ENCODE measurements around the gene SLC5A10. TPM values are rescaled to one million over a fixed set of nuclear protein-coding genes. Genes with fewer than 3 reads are reported as not detected.

The SLC5A10 gene
- total RNA-seq, 2 experiments from 2014 or later: not detected

DNA sequence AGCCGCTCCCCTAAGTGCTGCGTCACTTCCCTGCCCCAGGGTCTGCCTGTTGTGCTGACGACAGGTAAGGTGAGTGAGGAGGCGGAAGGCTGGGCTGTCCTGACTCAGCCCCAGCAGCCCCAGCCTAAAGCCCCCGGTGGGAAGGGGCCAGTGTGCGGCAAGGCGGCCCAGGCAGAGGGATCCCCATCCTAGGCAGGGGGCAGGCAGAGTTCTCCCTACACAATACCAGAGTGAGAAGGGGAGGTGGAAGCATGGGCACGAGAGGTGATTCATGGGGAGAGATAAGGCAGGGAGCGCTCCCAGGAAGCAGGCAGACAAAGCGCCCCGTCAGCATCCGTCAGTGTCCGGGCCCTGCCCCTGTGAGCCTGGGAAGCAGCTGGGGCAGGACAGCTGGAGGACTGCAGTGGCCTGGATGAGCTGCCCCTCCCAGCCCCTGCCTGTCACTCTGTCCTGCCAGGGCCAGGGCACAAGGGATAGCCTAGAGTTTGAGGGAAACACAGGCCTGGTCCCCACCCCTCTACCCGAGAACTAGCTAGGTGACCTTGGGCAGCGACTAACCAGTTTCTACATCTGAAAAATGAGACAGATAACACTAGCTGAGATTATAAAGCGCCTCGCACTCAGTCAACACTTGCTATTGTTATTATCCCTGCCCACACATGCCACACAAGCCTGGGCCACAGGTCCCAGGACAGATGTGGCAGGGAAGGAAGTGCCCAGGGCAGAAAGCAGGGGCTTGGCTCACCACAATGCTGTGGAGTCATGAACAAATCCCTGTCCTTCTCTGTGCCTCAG is 48.8 kb downstream of the SLC5A10 start:
- H3K4me1 Mint-ChIP-seq (ENCODE audit: low read depth): peaks cover 23% of the 10 kb centered on the region
- H3K36me3 Mint-ChIP-seq (ENCODE audit: low read depth): peaks cover 32% of the 10 kb centered on the region
- POLR2A ChIA-PET: interaction anchor here (0.6 to 1.0 kb wide), 5 partner anchors 9 to 25 kb away, joined by 3 to 7 read pairs (median 3); no protein-coding TSS in a partner anchor
- H3K4me3 Mint-ChIP-seq: no peak overlapping the region
- no peak overlapping the region for H3K27ac Mint-ChIP-seq
- intact Hi-C loops (cut with micrococcal nuclease): no loop called here
- DNase-seq: no peak
- peaks cover 4% of the 10 kb centered on the region for H3K9me3 Mint-ChIP-seq
- no peaks in the 10 kb centered on the region for H3K27me3 Mint-ChIP-seq
- CTCF ChIA-PET: interaction anchor here (1.5 to 2.2 kb wide), 2 partner anchors 13 to 40 kb away, joined by 3 to 9 read pairs; no protein-coding TSS in a partner anchor
- TF ChIP-seq, protein P1, sequence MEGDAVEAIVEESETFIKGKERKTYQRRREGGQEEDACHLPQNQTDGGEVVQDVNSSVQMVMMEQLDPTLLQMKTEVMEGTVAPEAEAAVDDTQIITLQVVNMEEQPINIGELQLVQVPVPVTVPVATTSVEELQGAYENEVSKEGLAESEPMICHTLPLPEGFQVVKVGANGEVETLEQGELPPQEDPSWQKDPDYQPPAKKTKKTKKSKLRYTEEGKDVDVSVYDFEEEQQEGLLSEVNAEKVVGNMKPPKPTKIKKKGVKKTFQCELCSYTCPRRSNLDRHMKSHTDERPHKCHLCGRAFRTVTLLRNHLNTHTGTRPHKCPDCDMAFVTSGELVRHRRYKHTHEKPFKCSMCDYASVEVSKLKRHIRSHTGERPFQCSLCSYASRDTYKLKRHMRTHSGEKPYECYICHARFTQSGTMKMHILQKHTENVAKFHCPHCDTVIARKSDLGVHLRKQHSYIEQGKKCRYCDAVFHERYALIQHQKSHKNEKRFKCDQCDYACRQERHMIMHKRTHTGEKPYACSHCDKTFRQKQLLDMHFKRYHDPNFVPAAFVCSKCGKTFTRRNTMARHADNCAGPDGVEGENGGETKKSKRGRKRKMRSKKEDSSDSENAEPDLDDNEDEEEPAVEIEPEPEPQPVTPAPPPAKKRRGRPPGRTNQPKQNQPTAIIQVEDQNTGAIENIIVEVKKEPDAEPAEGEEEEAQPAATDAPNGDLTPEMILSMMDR (IDR thresholded peaks at IDR 0.05): no peak
- no peak for ATAC-seq

DNA sequence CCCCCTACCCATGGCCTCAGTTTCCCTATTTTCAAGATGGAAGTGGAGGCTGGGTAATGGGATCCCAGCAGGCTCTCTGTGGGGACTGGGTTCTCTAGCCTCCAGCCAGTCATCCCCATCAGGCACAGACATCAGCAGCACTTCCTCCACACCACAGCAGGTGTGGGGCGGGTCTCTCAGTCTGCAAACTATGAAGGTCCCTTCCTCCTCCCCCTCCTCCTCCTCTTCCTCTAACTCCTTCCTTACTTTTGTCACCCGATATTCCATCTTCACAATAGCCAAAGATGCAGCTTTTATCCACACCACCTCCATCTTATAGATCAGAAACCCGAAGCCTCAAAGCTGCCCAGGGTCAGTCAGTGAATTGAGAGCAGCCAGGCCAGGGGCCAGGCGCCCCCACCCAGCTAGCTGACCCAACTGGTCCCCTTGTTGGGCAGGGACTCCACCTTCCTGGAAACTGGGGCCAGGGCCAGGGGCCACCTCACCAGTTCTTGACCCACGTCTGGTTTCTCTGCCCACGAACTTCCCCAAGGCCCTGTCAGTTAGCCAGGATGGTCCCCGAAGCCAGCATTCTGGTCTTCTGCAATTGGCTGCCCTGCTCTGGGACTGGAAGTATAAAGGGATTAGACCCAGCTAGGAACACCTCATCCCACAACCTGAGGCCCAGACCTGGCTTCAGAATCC is 50.1 kb downstream of the SLC5A10 start:
- peaks cover 23% of the 10 kb centered on the region for H3K4me1 Mint-ChIP-seq (ENCODE audit: low read depth)
- peak overlapping the region; percentile 83 for H3K4me3 Mint-ChIP-seq
- ChIA-PET CTCF (interaction anchor here (1.0 to 2.2 kb wide), 3 partner anchors 12 to 41 kb away, joined by 3 to 9 read pairs (median 4); no protein-coding TSS in a partner anchor), POLR2A (interaction anchor here (1.1 kb wide), 1 partner anchor 20 kb away, joined by 3 read pairs; no protein-coding TSS in a partner anchor)
- no peak overlapping the region for H3K27ac Mint-ChIP-seq
- H3K36me3 Mint-ChIP-seq (ENCODE audit: low read depth): peaks cover 22% of the 10 kb centered on the region
- intact Hi-C loops (cut with micrococcal nuclease): no loop called here
- peaks cover 3% of the 10 kb centered on the region for H3K9me3 Mint-ChIP-seq
- ATAC-seq: no peak
- H3K27me3 Mint-ChIP-seq: no peaks in the 10 kb centered on the region
- no peak for DNase-seq
- TF ChIP-seq, protein P1 (IDR thresholded peaks at IDR 0.05): no peak

DNA sequence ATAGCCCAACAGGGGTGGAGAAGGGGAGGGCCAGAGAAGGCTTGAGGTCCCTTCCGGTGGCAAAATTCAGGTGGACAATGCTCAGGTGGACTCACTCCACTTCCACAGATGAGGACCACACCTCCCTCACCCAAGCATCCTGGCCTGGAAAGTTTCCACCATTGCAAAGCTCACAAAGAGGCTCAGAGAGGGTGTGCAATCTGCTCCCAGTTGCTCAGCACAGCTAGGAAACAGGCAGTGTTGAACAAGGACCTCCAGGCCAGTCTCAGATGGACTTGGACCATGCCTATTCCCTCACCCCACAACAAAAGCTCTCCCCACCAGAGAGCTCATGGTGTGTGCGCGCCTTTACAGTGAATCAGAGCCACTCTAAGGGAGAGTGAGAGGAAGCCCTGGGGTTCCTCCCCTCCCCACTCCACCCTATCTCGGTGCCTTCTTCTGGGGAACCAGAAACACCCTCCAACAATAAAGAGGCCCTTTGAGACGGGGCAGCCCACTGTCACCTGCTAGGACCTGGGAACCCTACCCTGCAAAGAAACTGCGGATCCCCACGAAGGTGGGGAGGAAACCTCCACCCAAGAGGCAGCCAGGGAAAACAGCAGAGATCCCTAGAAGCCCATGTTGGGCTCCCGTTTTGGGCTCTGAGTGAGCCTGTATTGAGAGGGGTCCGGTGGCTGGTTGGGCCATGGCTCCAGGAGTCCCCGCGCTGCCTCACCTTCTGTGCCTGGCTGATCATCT is 51.0 kb downstream of the SLC5A10 start:
- POLR2A ChIA-PET: no interaction called here
- intact Hi-C loops (cut with micrococcal nuclease): no loop called here

DNA sequence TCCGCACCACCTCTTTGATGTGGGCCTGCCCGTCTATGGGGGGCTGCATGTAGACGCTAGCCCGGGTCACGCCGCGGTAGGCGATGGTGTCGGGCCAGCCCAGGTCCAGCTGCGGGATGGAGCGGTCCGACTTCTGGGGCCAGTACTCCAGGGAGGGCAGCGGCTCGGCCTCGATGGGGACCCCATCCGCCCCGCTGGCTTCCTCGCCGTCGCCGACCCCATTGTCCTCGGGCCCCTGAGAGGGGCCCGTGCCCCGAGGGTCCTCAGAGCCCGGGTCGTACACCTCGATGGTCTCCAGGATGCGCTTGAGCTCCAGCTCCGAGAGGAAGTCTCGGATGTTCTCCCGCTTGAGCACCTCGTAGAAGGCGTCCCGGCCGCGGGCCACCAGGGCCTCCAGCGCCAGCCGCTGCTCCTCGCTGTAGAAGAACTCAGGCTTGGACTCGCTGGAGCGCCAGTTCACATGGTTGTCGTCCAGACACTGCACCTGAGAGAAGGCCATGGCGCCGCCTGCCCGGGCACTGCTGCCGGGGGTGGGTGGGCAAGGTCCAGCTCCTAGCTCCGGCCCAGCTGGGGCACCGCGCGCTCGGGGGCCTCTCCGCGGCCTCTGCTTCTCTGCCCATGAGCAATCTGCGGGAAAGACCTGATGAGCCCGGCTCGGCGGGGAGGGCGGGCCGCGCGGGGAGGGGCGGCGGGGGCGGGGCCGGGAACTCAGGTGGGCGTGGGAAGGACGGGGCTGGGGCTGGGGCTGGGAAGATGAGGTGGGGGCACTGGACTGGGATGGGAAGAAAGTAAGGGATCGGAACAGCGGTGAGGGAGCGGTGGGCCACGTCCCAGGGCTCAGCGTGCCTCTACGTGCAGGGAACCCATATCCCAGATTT is 51.8 kb downstream of the SLC5A10 start:
- Mint-ChIP-seq H3K27ac (peak overlapping the region; percentile 91), H3K4me1 (ENCODE audit: low read depth) (peaks cover 23% of the 10 kb centered on the region), H3K4me3 (peak overlapping the region; percentile 83), H3K27me3 (no peaks in the 10 kb centered on the region), H3K36me3 (ENCODE audit: low read depth) (peaks cover 18% of the 10 kb centered on the region), H3K9me3 (peaks cover 3% of the 10 kb centered on the region)
- ATAC-seq (peak; percentile 8), DNase-seq (peak; percentile 49)
- CTCF ChIA-PET: interaction anchor here (0.7 to 2.3 kb wide), 3 partner anchors 10 to 43 kb away, joined by 3 to 16 read pairs (median 3); no protein-coding TSS in a partner anchor
- TF ChIP-seq, protein P1 (IDR thresholded peaks at IDR 0.05): no peak
- intact Hi-C loops (cut with micrococcal nuclease): no loop called here
- POLR2A ChIA-PET: interaction anchor here (1.0 to 1.9 kb wide), 7 partner anchors 8 to 43 kb away, joined by 3 to 14 read pairs (median 6); no protein-coding TSS in a partner anchor

More for the DNA sequence above, 51.0 kb downstream of the SLC5A10 start:
- TF ChIP-seq, protein P1 (IDR thresholded peaks at IDR 0.05): no peak
- H3K27me3 Mint-ChIP-seq: no peaks in the 10 kb centered on the region
- CTCF ChIA-PET: interaction anchor here (0.7 to 2.3 kb wide), 5 partner anchors 9 to 42 kb away, joined by 3 to 16 read pairs (median 3); no protein-coding TSS in a partner anchor
- peaks cover 18% of the 10 kb centered on the region for H3K36me3 Mint-ChIP-seq (ENCODE audit: low read depth)
- peak; percentile 34 for DNase-seq
- no peak overlapping the region for H3K27ac Mint-ChIP-seq
- peaks cover 3% of the 10 kb centered on the region for H3K9me3 Mint-ChIP-seq
- H3K4me3 Mint-ChIP-seq: peak overlapping the region; percentile 83
- peaks cover 23% of the 10 kb centered on the region for H3K4me1 Mint-ChIP-seq (ENCODE audit: low read depth)
- peak; percentile 35 for ATAC-seq

All from activated CD8-positive, alpha-beta T cell treated with anti-CD3 and anti-CD28 coated beads for 36 hours (primary cell).